HG03159 (cell line): ENCODE data around the gene DENND4B.

Experiments
- ATAC-seq: cut with Tn5 transposase; IDR thresholded peaks from one replicate; pipeline ENCODE4 v1.9.1; 2021; ENCODE audit warnings: mild to moderate bottlenecking, moderate library complexity; ENCODE audit not compliant: unreplicated experiment

The DENND4B gene

DNA sequence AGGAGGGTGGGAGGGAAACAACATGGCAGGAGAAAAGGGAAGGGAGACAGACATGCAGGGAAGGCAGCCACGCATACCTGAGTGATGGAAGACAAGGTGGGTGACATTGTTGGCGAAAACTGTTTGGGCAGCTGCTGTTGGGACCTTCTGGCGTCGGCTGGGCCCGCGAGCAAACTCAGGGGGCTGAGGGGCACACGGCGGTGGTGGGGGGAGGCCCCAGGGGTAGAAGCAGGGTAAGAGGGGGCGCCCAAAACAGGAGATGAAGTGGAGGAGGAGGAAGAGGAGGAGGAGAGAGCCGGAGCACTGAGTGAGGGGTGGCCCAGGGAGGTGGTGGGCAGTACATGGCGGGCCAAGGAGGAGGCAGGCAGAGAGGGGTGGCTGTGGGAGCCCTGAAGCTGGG is 4.7 kb upstream of the DENND4B start:
- no peak for ATAC-seq

DNA sequence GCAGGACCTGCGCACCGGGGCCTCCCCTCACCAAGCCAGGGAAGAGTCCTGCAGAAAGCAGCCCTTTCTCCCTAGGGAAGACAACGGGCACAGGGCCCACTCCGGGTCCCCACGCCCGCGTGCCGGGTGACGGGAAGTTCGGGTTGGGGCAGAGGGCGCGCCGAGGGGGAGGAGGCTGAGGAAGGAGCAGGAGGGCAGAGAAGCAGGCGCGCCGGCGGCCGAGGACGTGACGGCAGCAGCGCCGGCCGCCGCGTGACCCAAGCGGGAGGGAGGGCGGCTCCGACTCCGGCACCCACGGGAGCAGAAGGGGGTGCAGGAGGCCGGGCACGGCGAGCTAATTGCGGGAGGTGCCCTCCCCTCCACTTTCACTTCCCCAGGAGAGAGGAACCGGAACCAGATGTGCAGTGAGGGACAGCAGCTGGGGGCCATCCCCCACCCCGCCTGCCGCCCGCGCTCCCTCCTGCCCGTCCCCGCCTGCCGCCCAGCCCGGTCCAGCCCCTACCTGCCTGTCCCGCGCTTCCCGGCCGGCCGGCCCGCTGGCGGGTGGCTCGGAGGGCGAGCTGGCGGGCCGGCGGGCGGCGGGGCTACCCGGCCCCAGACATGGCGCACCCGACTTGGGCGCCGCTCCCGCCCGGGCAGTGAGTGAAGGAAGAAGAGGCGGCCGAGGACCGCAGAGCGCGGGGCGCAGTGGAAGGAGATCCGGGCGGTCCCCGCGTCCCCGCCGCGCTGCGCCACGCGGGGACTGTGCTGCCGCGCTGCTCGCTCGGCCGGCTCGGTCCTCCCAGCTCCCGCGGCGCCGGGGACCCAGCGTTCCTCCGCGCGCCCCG is 510 bp downstream of the DENND4B start:
- peak; percentile 68 for ATAC-seq

GRCh38 chr1:153945131-153945794 is 1.3 kb downstream of the DENND4B start:
- no peak for ATAC-seq

- no peak for ATAC-seq
Observed at GRCh38 chr1:153944827-153945117, 1.7 kb downstream of the DENND4B start.

DNA sequence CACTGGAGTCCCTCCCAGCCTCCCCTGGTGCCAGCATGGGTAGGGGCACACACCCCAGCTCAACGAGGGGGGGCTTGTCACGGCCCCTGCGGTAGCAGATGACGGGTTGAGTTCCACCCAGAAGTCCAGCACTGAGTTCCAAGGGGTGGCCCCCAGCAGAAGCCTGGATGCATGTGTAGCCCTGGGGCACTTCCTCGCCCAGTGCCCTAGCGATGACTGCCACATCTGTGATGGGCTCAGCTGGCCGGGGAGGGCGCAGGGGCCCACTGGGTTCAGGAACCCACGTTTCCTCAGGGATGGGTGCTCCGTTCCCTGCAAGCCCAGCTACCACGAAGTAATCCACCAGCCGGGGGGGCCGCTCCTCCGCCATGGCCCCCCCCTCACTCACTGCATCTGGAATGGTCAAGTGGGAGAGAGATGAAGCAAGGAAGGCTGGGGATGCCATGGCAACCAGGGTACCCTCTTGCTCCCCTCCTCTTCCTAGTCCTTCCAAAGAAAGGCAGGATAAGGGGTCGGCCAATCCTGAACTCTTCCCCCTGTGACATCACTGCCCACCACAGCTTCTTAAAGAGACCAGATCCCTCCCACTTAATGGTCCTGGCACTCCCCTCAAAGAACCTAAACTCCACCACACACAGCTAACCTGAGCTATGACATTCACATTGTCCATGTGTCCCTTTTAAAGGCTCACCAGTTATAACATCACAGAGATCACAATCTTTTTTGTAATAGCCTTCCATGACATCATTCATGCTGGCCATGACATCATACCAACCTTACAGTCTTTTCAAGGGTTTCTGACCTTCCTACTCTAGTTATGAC is 2.3 kb downstream of the DENND4B start:
- ATAC-seq = no peak

- no peak for ATAC-seq
Observed at GRCh38 chr1:153942766-153943549, 3.6 kb downstream of the DENND4B start.

GRCh38 chr1:153941826-153942725 is 4.4 kb downstream of the DENND4B start:
- no peak for ATAC-seq

DNA sequence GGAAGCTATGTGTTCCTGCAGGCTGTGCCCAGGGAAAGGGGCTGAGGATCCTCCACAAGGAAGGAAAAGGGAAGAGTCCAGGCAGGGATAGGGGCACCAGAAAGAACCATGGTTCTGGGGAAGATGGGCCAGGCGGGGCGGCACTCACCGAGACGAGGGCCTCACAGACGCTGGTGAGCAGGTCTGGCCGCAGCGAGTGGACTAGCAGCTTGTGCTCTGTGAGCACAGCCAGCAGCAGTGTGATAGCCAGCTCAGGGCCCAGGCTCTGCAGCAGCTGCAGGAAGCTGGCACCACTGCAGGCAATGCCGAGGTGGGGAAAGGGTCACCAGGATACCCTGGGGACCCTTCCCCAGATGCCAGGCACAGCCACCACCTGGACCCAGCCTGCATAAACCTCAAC is 5.8 kb downstream of the DENND4B start:
- ATAC-seq = no peak

DNA sequence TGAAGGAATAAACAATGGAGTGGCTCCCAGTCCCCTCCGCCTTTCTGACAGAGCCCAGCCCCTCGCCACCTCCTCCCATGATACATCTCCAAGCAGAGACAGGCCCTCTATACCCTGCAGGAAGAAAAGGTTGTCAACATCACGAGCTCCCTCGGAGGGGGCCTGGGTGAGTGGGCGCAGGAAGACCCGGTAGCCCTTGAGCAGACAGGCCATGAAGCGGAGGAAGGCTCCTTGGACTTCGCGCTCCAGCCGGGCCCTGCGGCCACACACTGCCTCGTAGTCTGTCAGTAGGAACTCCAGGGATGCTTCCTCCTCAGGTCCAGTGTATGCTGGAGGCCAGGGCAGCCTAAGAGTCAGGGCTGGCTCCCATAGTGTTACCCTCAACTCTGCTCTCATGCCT is 7.0 kb downstream of the DENND4B start:
- no peak for ATAC-seq

DNA sequence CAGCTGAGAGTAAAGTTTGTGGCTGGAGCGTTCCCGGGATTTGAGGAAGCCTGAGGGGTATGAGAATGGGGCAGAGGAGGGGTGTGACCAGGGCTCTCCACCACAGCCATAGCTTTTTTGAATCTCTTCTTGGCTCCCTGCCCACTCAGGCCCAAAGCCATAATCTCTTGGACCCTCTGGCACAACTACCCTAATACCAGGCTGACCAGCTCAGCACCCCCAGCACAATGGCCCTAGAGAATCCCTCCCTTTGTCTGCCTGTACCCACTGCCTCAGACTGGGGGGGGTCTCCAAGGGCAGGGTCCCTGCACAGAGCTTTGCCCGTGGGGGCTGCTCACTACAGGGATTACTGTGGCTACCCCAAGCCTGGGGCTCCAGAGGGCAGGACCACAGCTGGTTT is 7.5 kb downstream of the DENND4B start:
- no peak for ATAC-seq

GRCh38 chr1:153937331-153937730 is 9.2 kb downstream of the DENND4B start:
- ATAC-seq = no peak

- ATAC-seq = no peak
Observed at GRCh38 chr1:153936011-153936802, 10.3 kb downstream of the DENND4B start.

- ATAC-seq = no peak
Observed at GRCh38 chr1:153934746-153935145, 11.8 kb downstream of the DENND4B start.

- ATAC-seq = no peak
Observed at GRCh38 chr1:153933955-153934354, 12.6 kb downstream of the DENND4B start.

- no peak for ATAC-seq
Observed at GRCh38 chr1:153933430-153933829, 13.1 kb downstream of the DENND4B start.

DNA sequence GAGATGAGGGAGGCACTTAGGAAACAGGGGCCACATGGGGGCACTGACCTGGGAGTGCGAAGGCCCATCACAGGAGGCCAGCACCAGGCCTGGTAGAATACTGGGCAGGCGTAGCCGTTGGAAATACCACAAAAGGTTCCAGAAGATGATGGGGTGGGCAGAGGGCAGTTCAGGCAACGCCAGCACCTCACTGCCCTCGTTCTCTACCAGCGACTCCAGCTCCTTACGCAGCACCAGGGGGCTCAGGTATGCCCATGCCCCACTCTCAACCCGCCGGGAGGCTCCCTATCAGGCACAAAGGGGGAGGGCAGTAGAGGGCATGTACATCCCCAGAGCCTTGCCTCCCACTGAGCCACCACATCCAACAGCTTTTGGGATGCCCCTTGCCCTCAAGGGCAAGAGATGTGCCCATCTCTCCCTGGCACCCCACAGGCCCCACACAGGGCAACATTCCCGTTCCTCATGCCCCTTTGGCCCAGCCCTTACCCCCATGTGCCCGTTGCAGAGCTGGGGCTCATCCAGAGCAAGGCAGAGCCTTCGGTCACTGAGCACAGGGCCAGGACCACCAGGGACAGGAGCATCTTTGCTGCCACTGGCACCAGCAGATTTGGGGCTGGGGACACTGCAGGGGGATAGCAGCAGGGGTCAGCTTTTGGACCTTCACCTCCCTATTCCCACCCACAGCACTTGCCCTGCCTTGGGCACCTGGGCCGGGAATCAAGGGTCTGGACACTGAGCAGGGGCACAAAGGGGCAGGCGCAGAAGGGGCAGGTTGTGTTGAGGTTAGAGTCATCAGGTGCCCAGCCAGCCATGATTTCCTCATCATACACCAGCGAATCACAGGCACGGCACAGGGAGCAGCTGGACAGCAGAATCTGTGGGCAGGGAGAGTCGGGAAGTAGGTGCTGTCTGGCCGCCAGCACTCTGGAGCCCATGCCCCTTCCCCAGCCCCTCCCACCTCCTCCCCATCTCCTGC is 14.1 kb downstream of the DENND4B start:
- ATAC-seq = no peak

GRCh38 chr1:153929981-153930948 is 16.3 kb downstream of the DENND4B start:
- no peak for ATAC-seq
